Stimulated activated CD8-positive, alpha-beta memory T cell treated with anti-CD3 and anti-CD28 coated beads, Interleukin-15, amount 100 ng/mL, for 1 hour (primary cell): Measurements from ENCODE around the gene NAPB.
"Not testable (repeated sequence)": the region's sequence is repeated elsewhere in the genome, so short reads cannot be mapped to it uniquely, and the experiment has no call there.

Experiments
- DNase-seq: peaks from one replicate; pipeline ENCODE4 v3.0.0-alpha.2; 2020; ENCODE audit warnings: low read depth

Gene NAPB

GRCh38 chr20:23420943-23421931 lies at the start of gene NAPB:
Gene NAPB (minus strand): TSS chr20:23421488. CDS start chr20:23421402, 86 bp downstream.
- peak; percentile 81 for DNase-seq

DNA sequence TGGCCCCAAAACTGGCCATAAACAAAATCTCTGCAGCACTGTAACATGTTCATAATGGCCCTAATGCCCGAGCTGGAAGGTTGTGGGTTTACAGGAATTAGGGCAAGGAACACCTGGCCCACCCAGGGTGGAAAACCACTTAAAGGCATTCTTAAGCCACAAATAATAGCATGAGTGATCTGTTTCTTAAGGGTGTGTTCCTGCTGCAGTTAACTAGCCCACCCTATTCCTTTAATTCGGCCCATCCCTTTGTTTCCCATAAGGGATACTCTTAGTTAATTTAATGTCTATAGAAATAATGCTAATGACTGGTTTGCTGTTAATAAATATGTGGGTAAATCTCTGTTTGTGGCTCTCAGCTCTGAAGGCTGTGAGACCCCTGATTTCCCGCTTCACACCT lies 45.7 kb upstream of the NAPB start:
- DNase-seq, result not testable (repeated sequence)

DNA sequence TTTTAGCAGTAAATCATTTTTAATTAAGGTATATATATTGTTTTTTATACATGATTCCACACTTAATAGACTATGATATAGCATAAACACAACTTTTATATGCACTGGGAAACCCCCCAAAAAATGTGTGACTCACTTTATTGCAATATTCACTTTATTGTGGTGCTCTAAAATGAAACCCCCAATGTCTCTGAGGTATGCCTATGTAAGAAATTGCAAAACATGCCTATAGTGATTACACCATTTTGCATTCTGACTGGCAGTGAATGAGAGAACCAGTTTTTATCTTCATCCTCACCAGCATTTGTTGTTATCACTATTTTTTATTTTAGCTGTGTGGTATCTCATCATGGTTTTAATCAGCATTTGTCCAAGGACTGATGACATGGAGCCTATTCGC lies 39.9 kb upstream of the NAPB start:
- no peak for DNase-seq

- no peak for DNase-seq
Observed at GRCh38 chr20:23459461-23460150, 38.3 kb upstream of the NAPB start.

- DNase-seq, result no peak
Observed at GRCh38 chr20:23456873-23457272, 35.6 kb upstream of the NAPB start.

DNA sequence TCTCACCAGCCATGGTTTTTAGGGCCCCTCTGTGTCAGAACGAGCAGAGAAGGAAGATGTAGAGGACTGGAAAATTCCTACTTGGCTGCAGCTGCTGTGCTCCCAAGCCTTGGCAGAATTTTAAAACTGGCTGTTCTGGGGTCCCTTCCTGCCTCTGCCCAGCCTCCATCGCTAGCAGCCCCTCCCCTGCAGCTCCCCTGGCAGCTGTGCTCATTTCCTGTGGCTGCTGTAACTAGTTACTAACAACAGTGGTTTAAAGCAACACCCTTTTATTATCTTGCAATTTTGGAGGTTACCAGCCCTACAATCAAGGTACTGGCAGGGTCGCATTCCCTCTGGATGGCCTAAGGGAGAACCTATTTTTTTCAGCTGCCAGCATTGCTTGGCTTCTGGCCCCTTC lies 35.1 kb upstream of the NAPB start:
- no peak for DNase-seq

DNA sequence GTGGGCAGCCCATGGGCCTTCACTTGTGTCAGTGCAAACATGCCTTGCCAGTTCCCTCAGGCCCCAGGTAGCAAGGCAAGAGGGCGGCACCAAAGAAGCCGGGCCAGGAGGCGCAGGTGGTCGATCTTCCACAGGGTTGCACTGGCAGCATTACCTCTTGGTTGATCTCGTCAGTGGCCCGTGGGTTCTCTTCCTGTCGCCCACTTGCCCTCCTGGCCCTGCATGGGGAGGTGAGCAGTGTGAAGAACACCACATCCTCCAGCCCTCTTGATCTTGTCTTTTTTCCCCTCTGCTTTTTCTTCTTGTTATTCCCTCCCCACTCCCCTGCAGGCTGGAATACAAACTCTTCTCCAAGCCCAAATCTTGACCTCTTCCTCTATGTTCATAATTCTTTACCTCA lies 34.4 kb upstream of the NAPB start:
- no peak for DNase-seq

DNA sequence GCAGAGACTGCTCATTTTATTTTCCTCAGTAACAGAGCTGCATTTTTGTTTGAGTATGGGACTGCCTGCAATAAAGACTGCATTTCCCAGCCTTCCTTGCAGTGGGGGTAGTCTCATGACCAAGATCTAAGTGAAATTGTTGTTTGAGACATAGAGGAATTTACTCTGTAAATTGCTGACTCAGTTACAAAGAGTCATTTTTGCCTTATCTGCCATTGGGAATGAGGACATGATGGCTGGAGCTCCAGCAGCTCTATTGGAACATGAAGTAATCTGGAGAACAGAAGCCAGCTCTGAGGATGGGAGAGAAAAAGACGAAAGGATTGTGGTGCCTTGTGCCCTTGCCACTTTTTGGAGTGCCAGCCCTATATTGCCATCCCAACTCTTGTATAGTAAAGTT lies 33.5 kb upstream of the NAPB start:
- no peak for DNase-seq

- no peak for DNase-seq
Observed at GRCh38 chr20:23453549-23454543, 32.6 kb upstream of the NAPB start.

DNA sequence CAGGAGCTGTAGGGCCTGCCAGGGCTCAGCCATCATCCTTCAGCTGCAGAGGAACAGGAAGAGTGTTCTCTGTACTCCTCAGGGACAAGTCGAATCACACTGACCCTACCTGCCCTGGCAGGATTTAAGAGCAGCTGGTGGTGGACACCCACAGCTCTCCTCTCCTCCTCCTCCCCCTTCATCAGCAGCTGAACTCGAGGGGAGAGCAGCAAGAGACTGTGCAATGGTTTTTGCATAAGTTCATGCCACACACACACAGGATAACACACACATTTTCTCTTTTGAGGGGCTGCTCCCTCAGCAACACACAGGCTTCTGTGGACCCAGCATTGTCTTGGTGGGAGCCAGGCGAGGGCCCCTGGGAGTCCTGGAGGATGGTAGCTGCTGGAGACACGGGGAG lies 31.5 kb upstream of the NAPB start, which contains the start of gene CST11:
TSS of gene CST11 (minus strand) at position 101 of the 400 bp plus-strand sequence. CDS start at position 36, 65 bp downstream.
- DNase-seq, result no peak

- DNase-seq, result no peak
Observed at GRCh38 chr20:23451956-23452487, 30.7 kb upstream of the NAPB start.

- no peak for DNase-seq
Observed at GRCh38 chr20:23450877-23451276, 29.6 kb upstream of the NAPB start.

- DNase-seq, result no peak
Observed at GRCh38 chr20:23449421-23449820, 28.1 kb upstream of the NAPB start.

GRCh38 chr20:23448167-23448566 lies 26.9 kb upstream of the NAPB start:
- no peak for DNase-seq

GRCh38 chr20:23446505-23446904 lies 25.2 kb upstream of the NAPB start:
- DNase-seq, result no peak

GRCh38 chr20:23445596-23446217 lies 24.4 kb upstream of the NAPB start:
- no peak for DNase-seq

GRCh38 chr20:23444859-23445258 lies 23.6 kb upstream of the NAPB start:
- DNase-seq, result no peak

DNA sequence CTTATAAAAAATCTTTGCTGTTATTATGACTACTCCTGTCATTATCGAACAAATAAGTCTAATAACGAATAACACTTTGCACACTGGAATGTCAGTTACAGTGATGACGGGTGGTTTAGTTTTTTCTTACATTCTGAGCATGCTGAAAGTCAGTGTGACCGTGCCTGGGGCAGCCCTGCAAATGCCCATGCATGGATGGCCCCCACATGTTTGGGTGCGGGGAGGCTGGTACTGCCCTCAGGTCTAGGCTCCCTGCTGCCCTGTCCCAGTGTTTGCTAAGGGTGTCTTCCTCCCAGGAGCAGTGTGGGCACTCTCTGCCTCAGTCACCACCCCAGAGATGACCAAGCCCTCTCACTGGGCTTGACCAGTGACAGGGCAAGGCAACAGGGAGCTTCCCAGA lies 21.1 kb upstream of the NAPB start:
- DNase-seq, result no peak

- DNase-seq, result peak; percentile 25
Observed at GRCh38 chr20:23441850-23442313, 20.6 kb upstream of the NAPB start.

DNA sequence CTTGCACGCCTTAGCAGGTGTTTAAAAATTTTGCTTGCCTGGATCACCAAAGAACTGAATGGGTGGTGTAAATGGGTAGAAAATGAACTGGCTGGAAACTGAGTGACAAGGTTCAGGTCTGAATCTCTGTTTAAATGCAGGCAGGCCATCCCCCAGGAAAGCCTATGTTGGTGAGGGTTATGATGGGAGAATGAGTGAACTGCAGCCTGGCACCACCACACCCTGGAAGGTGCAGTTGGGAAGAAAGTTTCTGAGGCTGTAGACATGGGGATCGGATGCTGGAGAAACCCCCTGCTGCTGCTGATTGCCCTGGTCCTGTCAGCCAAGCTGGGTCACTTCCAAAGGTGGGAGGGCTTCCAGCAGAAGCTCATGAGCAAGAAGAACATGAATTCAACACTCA lies 18.7 kb upstream of the NAPB start:
- DNase-seq, result no peak

- DNase-seq, result no peak
Observed at GRCh38 chr20:23438661-23439060, 17.4 kb upstream of the NAPB start.
